Caki2 (cell line): ENCODE results near the gene PCBP3. TPM values are rescaled to one million over a fixed set of nuclear protein-coding genes. Genes with fewer than 3 reads are reported as not detected.

Experiments
- DNase-seq: peaks from one replicate; pipeline ENCODE4 v3.0.0-alpha.2; 2015; ENCODE audit warnings: low read depth
- in situ Hi-C: cut with HindIII; loops from 2 replicates; pipeline ENCODE4 v1.10.0; 2016; ENCODE audit warnings: low sequenced_read_pairs, low pct_unique_long_range_greater_than_20kb, mixed read lengths
- total RNA-seq: library from RNA; depleted of rRNA; stranded (reverse); fragments of >200 nt; shearing (Covaris generic); gene quantifications from 2 replicates; pipeline ENCODE4 v1.2.3, GENCODE V29; 2014; ENCODE audit warnings: low replicate concordance

Gene PCBP3
- total RNA-seq, 1 experiment from 2014 or later, result not detected

- DNase-seq, result no peak
- in situ Hi-C loops, result no loop called here
These were observed 265.9 kb downstream of the PCBP3 start for GRCh38 chr21:45909238-45909988.

DNA sequence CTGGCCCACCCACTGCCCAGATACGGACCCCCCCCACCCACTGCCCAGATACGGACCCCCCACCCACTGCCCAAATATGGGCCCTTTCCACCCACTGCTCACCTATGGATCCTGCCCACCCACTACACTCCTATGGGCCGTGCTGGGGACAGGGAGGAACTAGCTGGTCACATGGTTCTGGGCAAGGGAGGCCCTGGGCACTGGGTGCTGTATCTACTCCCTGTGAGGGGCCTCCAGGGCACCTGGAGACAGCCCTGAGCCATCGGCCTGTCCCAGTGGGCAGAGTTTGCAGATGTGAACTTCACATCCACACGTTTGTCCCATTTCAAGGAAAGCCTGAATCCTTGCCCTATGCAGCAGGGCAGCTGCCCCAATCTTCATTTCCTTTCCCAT is 266.6 kb downstream of the PCBP3 start:
- in situ Hi-C loops, result no loop called here
- DNase-seq, result no peak

GRCh38 chr21:45910548-45911221 is 267.2 kb downstream of the PCBP3 start:
- DNase-seq, result no peak
- in situ Hi-C loops, result no loop called here

DNA sequence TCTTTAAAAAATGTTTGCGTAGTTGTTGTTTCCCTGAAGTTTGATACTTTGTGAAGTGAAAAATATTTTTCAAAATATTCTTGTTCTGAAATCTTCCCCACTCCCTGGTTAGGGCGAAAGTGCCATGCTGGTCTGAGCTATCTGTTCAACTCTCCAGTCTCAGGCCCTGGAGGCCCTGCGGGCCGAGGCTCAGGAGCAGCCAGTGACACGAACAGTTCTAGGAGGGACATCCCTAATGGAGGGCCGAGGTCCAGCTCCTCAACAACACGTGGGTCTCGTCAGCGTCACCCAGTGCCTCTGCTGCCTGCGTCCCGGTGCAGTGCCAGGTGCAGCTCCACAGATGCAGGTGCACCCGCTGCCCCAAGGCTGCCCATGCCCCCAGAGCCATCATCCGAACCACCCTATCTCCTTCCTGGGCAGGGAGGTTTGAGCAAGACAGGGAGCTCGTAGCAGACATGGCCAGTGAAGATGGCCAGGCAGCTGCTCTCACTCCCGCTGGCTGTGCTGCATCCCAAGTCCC is 268.3 kb downstream of the PCBP3 start:
- in situ Hi-C loops, result no loop called here
- DNase-seq, result no peak

DNA sequence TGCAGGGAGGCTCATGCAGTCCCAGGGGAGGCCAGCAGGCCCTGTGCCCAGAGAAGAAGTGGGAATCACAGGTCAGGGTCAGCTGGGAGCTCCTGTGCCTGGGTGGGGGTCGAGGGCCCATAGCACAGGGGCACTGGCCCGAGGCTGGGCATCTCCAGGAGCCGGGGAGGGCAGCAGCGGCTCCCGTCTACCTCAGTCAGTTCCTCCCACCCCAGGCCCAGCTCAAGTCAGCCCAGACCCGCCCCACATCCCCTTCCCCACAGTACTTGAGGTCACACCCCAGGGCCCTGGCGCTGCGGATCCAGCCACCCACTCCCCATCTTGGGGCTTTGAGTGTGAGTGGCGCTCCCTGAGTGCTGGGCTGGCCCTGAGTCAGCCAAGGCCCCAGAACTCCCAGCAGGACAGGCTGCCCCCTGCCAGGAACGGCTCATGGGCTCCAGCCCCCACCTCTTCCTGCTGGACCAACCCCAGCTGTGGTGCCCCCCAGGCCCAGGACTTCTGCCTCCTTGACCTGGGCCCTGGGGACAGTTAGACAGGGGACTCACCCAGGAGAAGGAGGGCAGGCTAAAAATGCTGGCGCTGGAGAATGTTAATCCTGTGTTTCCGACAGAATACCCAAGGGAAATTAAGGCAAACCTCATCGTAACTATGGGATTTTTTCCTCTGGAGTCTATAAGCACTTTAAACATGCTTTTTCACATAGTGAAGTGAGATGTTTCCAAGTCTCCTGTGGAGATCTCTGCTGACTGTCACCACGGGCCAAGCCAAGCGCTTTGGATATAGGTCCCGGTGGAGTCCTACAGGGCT is 269.3 kb downstream of the PCBP3 start:
- in situ Hi-C loops, result no loop called here
- no peak for DNase-seq

DNA sequence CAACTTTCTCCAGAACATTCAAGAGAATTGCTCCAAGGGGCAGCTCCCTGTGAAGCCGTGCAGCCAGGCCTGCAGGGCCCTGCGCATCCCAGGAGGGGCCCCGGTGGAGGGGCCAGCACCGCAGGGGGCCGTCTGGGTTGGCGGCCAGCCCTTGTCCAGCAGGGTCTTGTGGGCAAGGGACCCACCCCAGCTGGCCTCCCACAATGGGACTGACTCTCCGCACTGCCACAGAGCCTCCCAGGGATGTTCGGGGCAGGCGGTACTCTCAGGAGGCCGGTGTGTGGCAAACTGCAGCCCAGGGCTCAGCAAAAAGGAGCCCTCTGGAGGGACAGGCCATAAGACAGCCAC is 269.9 kb downstream of the PCBP3 start:
- in situ Hi-C loops, result no loop called here
- DNase-seq, result no peak

DNA sequence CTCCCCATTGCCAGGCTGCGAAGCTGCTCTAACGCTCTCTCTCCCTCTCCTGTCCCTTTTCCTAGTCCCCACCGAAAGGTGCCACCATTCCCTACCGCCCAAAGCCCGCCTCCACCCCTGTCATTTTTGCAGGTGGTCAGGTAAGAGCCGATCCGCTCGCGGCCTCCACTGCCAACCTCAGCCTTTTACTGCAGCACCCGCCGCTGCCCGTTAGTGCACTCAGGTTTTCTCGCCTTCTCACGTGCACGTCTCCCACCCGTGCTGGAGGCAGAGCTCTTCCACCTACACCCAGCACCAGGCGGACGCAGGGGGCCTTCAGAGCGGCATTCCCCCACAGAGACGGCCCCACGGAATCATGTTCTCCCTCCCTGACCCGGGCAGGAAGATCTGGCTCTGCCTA is 270.4 kb downstream of the PCBP3 start:
- DNase-seq, result no peak
- in situ Hi-C loops, result no loop called here

- in situ Hi-C loops, result no loop called here
- DNase-seq, result no peak
These were observed 270.9 kb downstream of the PCBP3 start for GRCh38 chr21:45914321-45914845.

DNA sequence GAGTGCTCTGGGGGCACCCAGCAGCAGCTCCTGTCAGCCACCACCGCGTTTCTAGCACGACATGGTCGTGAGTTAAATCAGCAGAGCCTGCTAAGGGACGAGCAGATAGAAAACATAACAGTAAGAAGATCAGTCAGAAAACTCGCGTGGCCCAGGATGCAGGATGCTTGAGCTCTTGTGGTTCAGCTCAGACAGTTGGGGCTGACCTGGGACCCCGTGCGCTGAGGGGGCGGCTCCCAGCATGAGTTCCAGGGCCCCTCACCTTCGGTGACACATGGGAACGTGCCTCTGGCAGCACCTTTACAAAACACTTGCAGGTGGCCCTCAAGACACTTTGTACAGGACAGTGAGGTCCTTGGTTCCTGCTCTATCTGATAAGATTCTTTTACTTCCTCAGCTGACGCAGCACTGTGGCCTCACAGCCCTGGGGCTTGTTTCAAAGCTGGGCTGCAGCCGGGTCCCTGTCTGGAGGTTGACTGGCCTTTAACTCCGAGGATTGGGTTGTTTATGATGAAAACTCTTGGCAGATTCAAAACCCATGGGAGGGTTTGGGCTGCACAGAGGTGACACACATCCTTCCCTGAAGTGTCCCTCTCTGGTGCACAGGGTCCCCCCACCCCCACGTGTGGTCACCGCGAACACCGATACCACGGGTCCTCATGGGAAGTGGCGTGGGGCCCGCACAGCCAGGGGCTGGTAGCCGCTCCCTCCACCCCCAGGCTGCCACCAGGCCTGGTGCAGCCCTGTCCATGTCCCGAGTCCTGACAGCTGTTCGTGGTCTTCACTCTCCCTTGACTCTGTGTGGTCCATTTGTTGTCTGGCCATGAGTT is 272.7 kb downstream of the PCBP3 start:
- DNase-seq, result no peak
- in situ Hi-C loops, result no loop called here

DNA sequence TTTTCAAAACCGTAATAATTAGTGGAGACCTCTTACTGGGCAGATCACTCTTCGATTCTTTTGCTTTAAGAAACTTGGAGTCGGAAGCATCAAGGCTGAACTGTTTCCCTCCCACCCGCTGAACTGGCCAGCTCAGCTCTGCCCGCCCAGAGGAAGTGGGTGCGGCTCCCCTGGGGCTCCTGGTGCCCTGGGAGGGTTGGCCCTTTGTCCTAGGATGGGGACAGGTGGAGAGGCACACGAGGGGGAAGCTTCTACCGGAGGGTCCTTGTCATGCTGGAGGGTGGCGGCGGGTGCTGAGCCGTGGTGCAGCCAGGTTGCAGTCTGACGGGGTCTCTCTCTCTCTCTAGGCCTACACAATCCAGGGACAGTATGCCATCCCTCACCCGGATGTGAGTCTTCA is 273.7 kb downstream of the PCBP3 start:
- no peak for DNase-seq
- in situ Hi-C loops, result no loop called here

DNA sequence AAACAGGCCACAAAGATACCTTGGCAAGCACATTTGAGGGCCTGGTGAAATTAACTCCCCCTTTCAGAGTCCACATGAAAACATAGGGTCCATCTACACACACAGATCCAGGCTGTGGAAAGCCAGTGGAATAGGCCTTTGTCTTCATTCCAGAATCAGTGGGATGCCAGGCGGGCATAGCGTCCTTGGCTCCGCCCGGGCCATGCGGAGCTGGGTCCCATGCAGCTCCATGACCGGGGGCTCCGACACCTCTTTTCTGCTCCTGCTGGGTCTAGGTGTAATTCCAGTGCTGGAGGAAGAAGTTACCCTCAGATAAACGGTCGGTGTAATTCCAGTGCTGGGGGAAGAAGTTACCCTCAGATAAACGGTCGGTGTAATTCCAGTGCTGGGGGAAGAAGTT is 274.5 kb downstream of the PCBP3 start:
- in situ Hi-C loops, result no loop called here
- no peak for DNase-seq

- DNase-seq, result no peak
- in situ Hi-C loops, result no loop called here
These were observed 275.4 kb downstream of the PCBP3 start for GRCh38 chr21:45918835-45919447.

- in situ Hi-C loops, result no loop called here
- DNase-seq, result no peak
These were observed 276.1 kb downstream of the PCBP3 start for GRCh38 chr21:45919593-45919992.

- in situ Hi-C loops, result no loop called here
- DNase-seq, result no peak
These were observed 277.5 kb downstream of the PCBP3 start for GRCh38 chr21:45920824-45921600.

- in situ Hi-C loops, result no loop called here
- DNase-seq, result no peak
These were observed 278.4 kb downstream of the PCBP3 start for GRCh38 chr21:45921917-45922316.

GRCh38 chr21:45922648-45923047 is 279.1 kb downstream of the PCBP3 start:
- no peak for DNase-seq
- in situ Hi-C loops, result no loop called here

DNA sequence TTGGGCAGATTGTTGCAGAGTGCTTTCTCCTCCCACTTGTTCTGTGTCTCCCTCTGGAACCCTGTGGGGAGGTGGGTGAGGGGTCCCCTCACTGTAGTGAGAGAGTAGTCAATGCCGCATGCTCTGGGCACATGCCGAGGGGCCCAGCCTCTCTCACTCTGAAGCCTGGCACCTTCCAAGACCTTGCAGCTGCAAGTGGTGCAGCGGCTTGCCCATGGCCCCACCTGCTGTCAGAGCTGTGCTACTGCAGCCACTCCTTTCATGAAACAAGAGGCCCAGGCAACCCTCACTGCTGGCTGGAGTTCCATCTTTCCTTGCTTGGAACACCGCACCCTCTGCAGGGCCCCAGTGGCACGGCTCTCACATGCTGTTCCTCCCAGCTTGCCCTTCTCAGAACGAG is 279.6 kb downstream of the PCBP3 start:
- in situ Hi-C loops, result no loop called here
- peak; percentile 44 for DNase-seq
